SK-N-SH (cell line): ENCODE data around the gene NCOR2. TPM values are rescaled to one million over a fixed set of nuclear protein-coding genes. Genes with fewer than 3 reads are reported as not detected.

Experiments
- CTCF ChIA-PET: fragments of 300-600, 350-600 bp; formaldehyde crosslinking; extraction: SDS; loops from one replicate; lab custom pipeline; 2021; lab: Yijun Ruan, JAX
- POLR2A ChIA-PET: fragments of 350-600 bp; sonication (Branson Sonifier 250); formaldehyde crosslinking; extraction: SDS; loops from one replicate; lab custom pipeline; 2020; ENCODE audit warnings: antibody characterized with exemption, inconsistent platforms; lab: Yijun Ruan, JAX
- DNase-seq: peaks from one replicate; pipeline ENCODE4 v3.0.0; 2012
- H2AFZ ChIP-seq: fragments of 200-600 bp; sonication (generic); 2 replicates; pipeline ENCODE4 v1.8.1; 2016; ENCODE audit warnings: antibody characterized with exemption, mild to moderate bottlenecking, low read depth
- H3F3A ChIP-seq: fragments of 200-600 bp; sonication (generic); replicated peaks from 2 replicates; pipeline ENCODE3; 2016; ENCODE audit warnings: antibody characterized with exemption, mild to moderate bottlenecking; ENCODE audit not compliant: insufficient read depth
- H3K27ac ChIP-seq, 2 experiments: fragments of 200-500 bp in 1 of 2; fragments of 200-600 bp in 1 of 2; sonication (Bioruptor generic) in 1 of 2; sonication (generic), shearing (Covaris generic) in 1 of 2; 2 replicates each; pipeline versions ENCODE4 v1.5.1 to v1.6.1; 2014 to 2016; ENCODE audit warnings: low read depth in 2 of 2, inconsistent platforms in 1 of 2, low read length in 1 of 2, mild to moderate bottlenecking in 1 of 2, mixed read lengths in 1 of 2
- H3K27me3 ChIP-seq: fragments of 200-600 bp; sonication (generic), shearing (Covaris generic); 2 replicates; pipeline ENCODE4 v1.6.1; 2016; ENCODE audit warnings: mixed run types; ENCODE audit not compliant: insufficient read depth
- H3K36me3 ChIP-seq, 2 experiments: fragments of 200-500 bp in 1 of 2; fragments of 200-600 bp in 1 of 2; sonication (Bioruptor generic) in 1 of 2; sonication (generic) in 1 of 2; replicated peaks in 1 of 2; 2 replicates each; pipeline versions ENCODE3 to v1.5.1; 2014 to 2016; ENCODE audit warnings: low read length in 1 of 2, mild to moderate bottlenecking in 1 of 2; ENCODE audit not compliant: insufficient read depth in 2 of 2, control insufficient read depth in 1 of 2
- H3K4me1 ChIP-seq, 2 experiments: fragments of 200-500 bp in 1 of 2; fragments of 200-600 bp in 1 of 2; sonication (Bioruptor generic) in 1 of 2; sonication (generic), shearing (Covaris generic) in 1 of 2; 2 replicates each; pipeline versions ENCODE4 v1.5.1 to v1.6.1; 2014 to 2016; ENCODE audit warnings: low read depth in 1 of 2, low read length in 1 of 2, mixed run types in 1 of 2; ENCODE audit not compliant: insufficient read depth in 2 of 2, control insufficient read depth in 1 of 2
- H3K4me2 ChIP-seq: fragments of 200-600 bp; sonication (generic), shearing (Covaris generic); 2 replicates; pipeline ENCODE4 v1.6.1; 2017; ENCODE audit warnings: mixed run types
- H3K4me3 ChIP-seq, 2 experiments: fragments of 200-500 bp in 1 of 2; fragments of 200-600 bp in 1 of 2; sonication (Bioruptor generic) in 1 of 2; sonication (generic), shearing (Covaris generic) in 1 of 2; 2 replicates each; pipeline versions ENCODE4 v1.5.1 to v1.8.1; 2014 to 2016; ENCODE audit warnings: low read depth in 2 of 2, inconsistent platforms in 1 of 2, low read length in 1 of 2, mild to moderate bottlenecking in 1 of 2, mixed read lengths in 1 of 2, moderate library complexity in 1 of 2
- H3K79me2 ChIP-seq: fragments of 200-600 bp; sonication (generic); 2 replicates; pipeline ENCODE4 v1.8.1; 2017; ENCODE audit warnings: mild to moderate bottlenecking; ENCODE audit not compliant: insufficient read depth
- H3K9ac ChIP-seq: fragments of 200-600 bp; sonication (generic); 2 replicates; pipeline ENCODE4 v1.6.1; 2017; ENCODE audit warnings: mixed run types
- H3K9me2 ChIP-seq: fragments of 200-600 bp; sonication (generic); 2 replicates; pipeline ENCODE4 v1.6.1; 2017; ENCODE audit warnings: mixed run types
- H3K9me3 ChIP-seq: fragments of 200-600 bp; sonication (generic); 2 replicates; pipeline ENCODE4 v1.6.1; 2017; ENCODE audit warnings: mixed run types, mild to moderate bottlenecking, moderate library complexity
- H4K20me1 ChIP-seq: fragments of 200-600 bp; sonication (generic); 2 replicates; pipeline ENCODE4 v1.6.1; 2017; ENCODE audit warnings: mild to moderate bottlenecking, mixed run types; ENCODE audit not compliant: insufficient read depth
- EZH2phosphoT487 ChIP-seq: fragments of 200-600 bp; sonication (generic); IDR thresholded peaks from 2 replicates; pipeline ENCODE4 v1.6.1; 2017; ENCODE audit warnings: low read depth, mixed run types, mild to moderate bottlenecking, antibody characterized with exemption, moderate library complexity, borderline replicate concordance
- FOSL2 ChIP-seq: IDR thresholded peaks from 2 replicates; pipeline ENCODE4 v1.4.0; 2012; ENCODE audit warnings: low read depth, mild to moderate bottlenecking, moderate library complexity, borderline replicate concordance
- FOXJ3 ChIP-seq: sonication (generic); formaldehyde crosslinking; IDR thresholded peaks from 2 replicates; pipeline ENCODE4 v1.5.1; 2020; ENCODE audit warnings: mild to moderate bottlenecking, missing genetic modification reagents
- FOXM1 ChIP-seq: IDR thresholded peaks from 2 replicates; pipeline ENCODE4 v1.4.0; 2012; ENCODE audit warnings: low read depth, mild to moderate bottlenecking
- GATA2 ChIP-seq: sonication (generic); formaldehyde crosslinking; IDR thresholded peaks from 2 replicates; pipeline ENCODE4 v1.5.0; 2020; ENCODE audit warnings: mild to moderate bottlenecking, missing genetic modification reagents
- JUND ChIP-seq: IDR thresholded peaks from 2 replicates; pipeline ENCODE4 v1.4.0; 2012
- MXI1 ChIP-seq: IDR thresholded peaks from 2 replicates; pipeline ENCODE4 v1.6.1; 2012; ENCODE audit warnings: mild to moderate bottlenecking, low read depth, low read length, improper control_type of control experiment
- NFIC ChIP-seq: IDR thresholded peaks from 2 replicates; pipeline ENCODE4 v1.4.0; 2012; ENCODE audit warnings: borderline replicate concordance
- POLR2AphosphoS5 ChIP-seq: IDR thresholded peaks from 2 replicates; pipeline ENCODE4 v1.6.1; 2012; ENCODE audit warnings: low read depth, low read length
- RAD21 ChIP-seq: IDR thresholded peaks from 2 replicates; pipeline ENCODE4 v1.6.1; 2012; ENCODE audit warnings: mild to moderate bottlenecking, low read length
- RXRA ChIP-seq: IDR thresholded peaks from 2 replicates; pipeline ENCODE4 v1.4.0; 2012; ENCODE audit warnings: low read depth, mild to moderate bottlenecking, borderline replicate concordance
- SIN3A ChIP-seq: IDR thresholded peaks from 2 replicates; pipeline ENCODE4 v1.6.1; 2012; ENCODE audit warnings: low read depth, mild to moderate bottlenecking, low read length, moderate library complexity, borderline replicate concordance
- TCF12 ChIP-seq: IDR thresholded peaks from 2 replicates; pipeline ENCODE4 v1.4.0; 2012
- WGBS: methylation state at CpG from one replicate; pipeline ENCODE4 v1.1.6; 2017; ENCODE audit warnings: low lambda C conversion rate; 5-methylcytosine and 5-hydroxymethylcytosine counted together
- polyA plus RNA-seq, 3 experiments: library from polyadenylated mRNA; depleted of rRNA; stranded (reverse); fragments of >200 nt; gene quantifications; 2 replicates each; pipeline ENCODE4 v1.2.3, GENCODE V29; 2012
- TF ChIP-seq, protein P1 (sequence below): IDR thresholded peaks from 2 replicates; pipeline ENCODE4 v1.4.0; 2012; ENCODE audit warnings: low read depth, borderline replicate concordance
- TF ChIP-seq, protein P2 (sequence below): fragments of 150-350 bp; IDR thresholded peaks from 2 replicates; pipeline ENCODE4 v1.6.1; 2016; ENCODE audit warnings: mild to moderate bottlenecking, low read depth, low read length
- TF ChIP-seq, protein P3 (sequence below): fragments of 150-350 bp; IDR thresholded peaks from 2 replicates; pipeline ENCODE4 v1.6.1; 2017; ENCODE audit warnings: antibody characterized with exemption, low read length, low read depth, borderline replicate concordance

The NCOR2 gene
- polyA plus RNA-seq, 1 of the 3 experiments (the other 2 are of a cell fraction), result 19.0 TPM

DNA sequence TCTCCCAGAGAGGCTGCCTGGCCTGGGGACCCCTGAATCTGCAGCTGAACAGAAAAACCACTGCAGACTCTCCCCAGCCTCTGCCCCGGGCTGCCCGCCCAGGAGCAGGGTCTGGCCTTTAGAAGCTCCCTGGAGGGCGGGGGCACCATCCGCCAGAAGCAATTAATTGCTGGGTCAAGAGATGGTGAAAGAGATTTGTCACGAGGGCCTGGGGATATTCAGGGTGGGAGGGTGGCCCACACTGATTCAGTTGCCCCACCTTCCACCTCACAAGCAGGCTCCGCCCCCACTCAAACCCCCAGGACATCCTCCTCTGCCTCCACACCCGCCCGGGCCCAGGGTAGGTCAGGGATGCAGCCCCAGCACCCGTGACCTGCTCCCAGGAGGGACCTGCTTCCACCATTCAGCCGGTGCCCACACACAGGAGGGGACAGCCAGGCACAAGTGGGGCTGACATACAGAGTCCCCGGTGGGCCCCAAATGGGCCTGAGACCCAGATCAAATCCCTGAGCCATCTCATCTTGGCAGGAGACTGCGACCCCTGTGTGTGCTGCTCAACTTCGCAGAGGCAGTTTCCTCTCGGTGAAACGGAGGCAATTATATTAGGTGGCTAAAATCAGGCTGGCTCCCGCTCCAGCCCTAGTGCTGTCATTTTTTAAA is 23.0 kb downstream of the NCOR2 start (continued):
- TF ChIP-seq, protein P1, sequence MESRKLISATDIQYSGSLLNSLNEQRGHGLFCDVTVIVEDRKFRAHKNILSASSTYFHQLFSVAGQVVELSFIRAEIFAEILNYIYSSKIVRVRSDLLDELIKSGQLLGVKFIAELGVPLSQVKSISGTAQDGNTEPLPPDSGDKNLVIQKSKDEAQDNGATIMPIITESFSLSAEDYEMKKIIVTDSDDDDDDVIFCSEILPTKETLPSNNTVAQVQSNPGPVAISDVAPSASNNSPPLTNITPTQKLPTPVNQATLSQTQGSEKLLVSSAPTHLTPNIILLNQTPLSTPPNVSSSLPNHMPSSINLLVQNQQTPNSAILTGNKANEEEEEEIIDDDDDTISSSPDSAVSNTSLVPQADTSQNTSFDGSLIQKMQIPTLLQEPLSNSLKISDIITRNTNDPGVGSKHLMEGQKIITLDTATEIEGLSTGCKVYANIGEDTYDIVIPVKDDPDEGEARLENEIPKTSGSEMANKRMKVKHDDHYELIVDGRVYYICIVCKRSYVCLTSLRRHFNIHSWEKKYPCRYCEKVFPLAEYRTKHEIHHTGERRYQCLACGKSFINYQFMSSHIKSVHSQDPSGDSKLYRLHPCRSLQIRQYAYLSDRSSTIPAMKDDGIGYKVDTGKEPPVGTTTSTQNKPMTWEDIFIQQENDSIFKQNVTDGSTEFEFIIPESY, result no peak
- peak; percentile 97 for TF ChIP-seq GATA2 (CRISPR knock-in tag)
- TF ChIP-seq, protein P2, sequence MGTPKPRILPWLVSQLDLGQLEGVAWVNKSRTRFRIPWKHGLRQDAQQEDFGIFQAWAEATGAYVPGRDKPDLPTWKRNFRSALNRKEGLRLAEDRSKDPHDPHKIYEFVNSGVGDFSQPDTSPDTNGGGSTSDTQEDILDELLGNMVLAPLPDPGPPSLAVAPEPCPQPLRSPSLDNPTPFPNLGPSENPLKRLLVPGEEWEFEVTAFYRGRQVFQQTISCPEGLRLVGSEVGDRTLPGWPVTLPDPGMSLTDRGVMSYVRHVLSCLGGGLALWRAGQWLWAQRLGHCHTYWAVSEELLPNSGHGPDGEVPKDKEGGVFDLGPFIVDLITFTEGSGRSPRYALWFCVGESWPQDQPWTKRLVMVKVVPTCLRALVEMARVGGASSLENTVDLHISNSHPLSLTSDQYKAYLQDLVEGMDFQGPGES, result no peak
- TF ChIP-seq, protein P3, sequence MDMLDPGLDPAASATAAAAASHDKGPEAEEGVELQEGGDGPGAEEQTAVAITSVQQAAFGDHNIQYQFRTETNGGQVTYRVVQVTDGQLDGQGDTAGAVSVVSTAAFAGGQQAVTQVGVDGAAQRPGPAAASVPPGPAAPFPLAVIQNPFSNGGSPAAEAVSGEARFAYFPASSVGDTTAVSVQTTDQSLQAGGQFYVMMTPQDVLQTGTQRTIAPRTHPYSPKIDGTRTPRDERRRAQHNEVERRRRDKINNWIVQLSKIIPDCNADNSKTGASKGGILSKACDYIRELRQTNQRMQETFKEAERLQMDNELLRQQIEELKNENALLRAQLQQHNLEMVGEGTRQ, result no peak
- no peak for TF ChIP-seq EZH2phosphoT487
- no peak for TF ChIP-seq JUND

DNA sequence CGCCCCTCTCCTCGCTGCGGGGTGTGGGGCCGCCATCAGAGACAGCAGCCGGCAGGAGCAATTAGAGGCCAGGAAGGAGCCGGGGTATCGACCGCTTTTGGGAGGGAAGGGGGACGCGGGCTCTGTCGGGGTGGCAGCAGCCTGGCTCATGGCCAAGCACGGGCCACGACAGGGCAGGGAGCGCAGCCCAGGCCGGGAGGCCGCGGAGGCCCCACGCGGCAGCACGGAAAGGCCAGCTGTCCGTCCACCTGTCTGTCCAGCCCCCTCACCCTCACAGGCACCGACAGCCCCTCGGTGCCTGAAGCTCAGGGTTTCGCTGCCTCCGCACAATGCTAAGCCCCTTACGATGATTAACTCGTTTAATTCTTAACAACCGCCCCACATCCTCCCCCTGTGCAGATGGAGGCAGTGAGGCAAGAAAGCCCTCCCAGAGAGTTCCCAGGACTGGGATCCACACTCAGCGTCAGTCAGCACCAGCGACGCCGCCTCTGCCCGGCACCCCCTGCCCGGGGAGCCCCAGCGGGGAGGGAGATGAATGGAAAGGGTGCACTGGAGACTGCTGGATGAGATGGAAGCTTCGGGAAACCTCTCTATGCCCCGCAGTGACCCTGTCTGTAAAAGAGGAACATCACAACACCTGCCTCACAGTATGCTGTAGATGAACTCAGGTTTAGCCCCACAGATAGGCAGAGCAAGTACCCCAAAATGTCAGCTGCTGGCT is 23.7 kb downstream of the NCOR2 start:
- Histone ChIP-seq H4K20me1 (peaks cover 80% of the 10 kb centered on the region), H3K9ac (no peak overlapping the region), H3K36me3 (no peaks in the 10 kb centered on the region), H3K79me2 (peaks cover 82% of the 10 kb centered on the region), H3K4me1 (peaks cover 27 to 69% of the 10 kb centered on the region in 2 experiments; a peak in 3 of 4 replicates), H3K4me2 (peak overlapping the region; percentile 47; the same call in 1 of the 2 replicates), H3K4me3 (no peak overlapping the region; a peak in 1 of 4 replicates), H3K9me2 (no peaks in the 10 kb centered on the region), H3K9me3 (no peaks in the 10 kb centered on the region), H3K27ac (peak overlapping the region; percentile 32 to 98; a peak in 2 of 4 replicates), H3K27me3 (no peaks in the 10 kb centered on the region), H3F3A (peaks cover 7% of the 10 kb centered on the region), H2AFZ (no peak overlapping the region)
- ChIA-PET CTCF (interaction anchor here (0.7 to 1.2 kb wide), 4 partner anchors 112 to 362 kb away, joined by 3 to 4 read pairs (median 4); no protein-coding TSS in a partner anchor), POLR2A (interaction anchor here (0.7 to 1.3 kb wide), 6 partner anchors 24 to 211 kb away, joined by 3 to 4 read pairs (median 3); partner anchors contain the start of gene NCOR2)
- TF ChIP-seq RAD21, result no peak
- TF ChIP-seq FOXM1, result no peak
- no peak for TF ChIP-seq FOSL2
- no peak for TF ChIP-seq FOXJ3 (CRISPR knock-in tag)
- peak; percentile 6; the same call in 1 of the 2 replicates for TF ChIP-seq MXI1
- TF ChIP-seq NFIC, result 0 out of 2 replicates have a peak, but pooled peaks have one; percentile 18
- no peak for TF ChIP-seq POLR2AphosphoS5
- TF ChIP-seq TCF12, result no peak
- no peak for TF ChIP-seq RXRA
- no peak for TF ChIP-seq SIN3A
- TF ChIP-seq, protein P3, result no peak
- 46% methylated on average over 16 of the region's 37 CpGs for WGBS
- peak; percentile 67 for DNase-seq
